ENCODE measurements around the gene KIF17. TPM values are rescaled to one million over a fixed set of nuclear protein-coding genes. Genes with fewer than 3 reads are reported as not detected.

The KIF17 gene
- total RNA-seq, 1 experiment from 2014 or later = 2.4 TPM

DNA sequence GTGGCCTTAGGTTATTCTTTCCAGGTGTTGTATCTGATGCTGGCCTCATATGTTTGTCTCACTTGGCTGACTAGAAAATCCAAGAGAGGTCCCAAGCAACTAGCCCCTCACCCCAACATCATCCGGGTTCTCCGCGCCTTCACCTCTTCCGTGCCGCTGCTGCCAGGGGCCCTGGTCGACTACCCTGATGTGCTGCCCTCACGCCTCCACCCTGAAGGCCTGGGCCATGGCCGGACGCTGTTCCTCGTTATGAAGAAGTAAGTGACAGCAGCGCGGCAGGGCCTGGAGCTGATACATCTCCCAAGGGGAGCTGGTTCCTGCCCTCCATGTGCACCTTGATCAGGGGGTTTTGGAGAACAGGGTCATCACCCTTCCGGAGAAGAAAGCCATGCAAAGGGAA, 73.4 kb downstream of the KIF17 start:
- DNase-seq (ENCODE audit: low read depth, low spot score) (no peak), ATAC-seq (no peak)
- H3K27me3 ChIP-seq (ENCODE audit: insufficient read depth, low read length) = no peaks in the 10 kb centered on the region
- H3K79me2 ChIP-seq (ENCODE audit: insufficient read depth, low read length) = no peaks in the 10 kb centered on the region
- BruUV-seq (replicated peaks) = no TSS peak
- no peaks in the 10 kb centered on the region for H3K9me2 ChIP-seq (ENCODE audit: insufficient read depth)
- no peak overlapping the region for H2AFZ ChIP-seq (ENCODE audit: low read depth, low read length, poor library complexity, severe bottlenecking)
- no peaks in the 10 kb centered on the region for H3K9me3 ChIP-seq (ENCODE audit: control insufficient read depth in 1 of 2, insufficient read depth in 1 of 2, low read depth in 1 of 2, low read length in 2 of 2)
- H3K36me3 ChIP-seq (ENCODE audit: control insufficient read depth in 1 of 2, insufficient read depth in 2 of 2, low read length in 2 of 2) = peaks cover 3 to 7% of the 10 kb centered on the region in 2 experiments; a peak in 1 of 4 replicates
- no peak overlapping the region for H3K27ac ChIP-seq (ENCODE audit: low read depth, low read length)
- ChIA-PET CTCF (no interaction called here), POLR2A (no interaction called here), RAD21 (ENCODE audit: low non-redundant PET in 1 of 2, low total read pairs in 2 of 2, uncharacterized antibody in 2 of 2, unreplicated experiment in 2 of 2) (no interaction called here)
- H3K9ac ChIP-seq (ENCODE audit: low read length) = no peak overlapping the region
- TF ChIP-seq YY1 (IDR thresholded peaks at IDR 0.05; ENCODE audit: extremely low read depth, insufficient replicate concordance, low read depth, low read length) = no peak
- TF ChIP-seq, protein P1, sequence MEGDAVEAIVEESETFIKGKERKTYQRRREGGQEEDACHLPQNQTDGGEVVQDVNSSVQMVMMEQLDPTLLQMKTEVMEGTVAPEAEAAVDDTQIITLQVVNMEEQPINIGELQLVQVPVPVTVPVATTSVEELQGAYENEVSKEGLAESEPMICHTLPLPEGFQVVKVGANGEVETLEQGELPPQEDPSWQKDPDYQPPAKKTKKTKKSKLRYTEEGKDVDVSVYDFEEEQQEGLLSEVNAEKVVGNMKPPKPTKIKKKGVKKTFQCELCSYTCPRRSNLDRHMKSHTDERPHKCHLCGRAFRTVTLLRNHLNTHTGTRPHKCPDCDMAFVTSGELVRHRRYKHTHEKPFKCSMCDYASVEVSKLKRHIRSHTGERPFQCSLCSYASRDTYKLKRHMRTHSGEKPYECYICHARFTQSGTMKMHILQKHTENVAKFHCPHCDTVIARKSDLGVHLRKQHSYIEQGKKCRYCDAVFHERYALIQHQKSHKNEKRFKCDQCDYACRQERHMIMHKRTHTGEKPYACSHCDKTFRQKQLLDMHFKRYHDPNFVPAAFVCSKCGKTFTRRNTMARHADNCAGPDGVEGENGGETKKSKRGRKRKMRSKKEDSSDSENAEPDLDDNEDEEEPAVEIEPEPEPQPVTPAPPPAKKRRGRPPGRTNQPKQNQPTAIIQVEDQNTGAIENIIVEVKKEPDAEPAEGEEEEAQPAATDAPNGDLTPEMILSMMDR (IDR thresholded peaks at IDR 0.05 in 2 of 3, conservative IDR thresholded peaks at IDR 0.05 in 1 of 3; ENCODE audit: borderline replicate concordance in 1 of 3, insufficient read depth in 1 of 3, low read depth in 2 of 3, low read length in 2 of 3) = no peak
- no peak for TF ChIP-seq TCF7L2 (IDR thresholded peaks at IDR 0.05; ENCODE audit: borderline replicate concordance, extremely low read depth, insufficient read depth, insufficient read length)
- TF ChIP-seq POLR2AphosphoS5 (IDR thresholded peaks at IDR 0.05; ENCODE audit: low read depth, low read length) = no peak
- TF ChIP-seq, protein P2, sequence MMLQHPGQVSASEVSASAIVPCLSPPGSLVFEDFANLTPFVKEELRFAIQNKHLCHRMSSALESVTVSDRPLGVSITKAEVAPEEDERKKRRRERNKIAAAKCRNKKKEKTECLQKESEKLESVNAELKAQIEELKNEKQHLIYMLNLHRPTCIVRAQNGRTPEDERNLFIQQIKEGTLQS (IDR thresholded peaks at IDR 0.05) = no peak
- no peak for TF ChIP-seq EZH2 (IDR thresholded peaks at IDR 0.05)
- no peak for TF ChIP-seq ZNF274 (IDR thresholded peaks at IDR 0.05; ENCODE audit: low read depth, low read length)
- no peak for TF ChIP-seq SP1 (IDR thresholded peaks at IDR 0.05; ENCODE audit: low read depth)
- TF ChIP-seq ELF1 (IDR thresholded peaks at IDR 0.05; ENCODE audit: borderline replicate concordance, low read depth) = no peak
- intact Hi-C loops (cut with micrococcal nuclease) = no loop called here
- H4K20me1 ChIP-seq (ENCODE audit: insufficient read depth) = no peaks in the 10 kb centered on the region
- no peaks in the 10 kb centered on the region for H3K4me1 ChIP-seq (ENCODE audit: control insufficient read depth in 1 of 2, insufficient read depth in 2 of 2, low read length in 2 of 2)
- H3K4me2 ChIP-seq (ENCODE audit: low read length) = no peak overlapping the region
- H3K4me3 ChIP-seq (replicated peaks in 1 of 2; ENCODE audit: low read depth in 1 of 2, low read length in 2 of 2) = no peak overlapping the region

Measured in HCT116 (cell line).